HepG2 (cell line): Measurements from ENCODE around the gene CENATAC. TPM values are rescaled to one million over a fixed set of nuclear protein-coding genes. Genes with fewer than 3 reads are reported as not detected.

ENCODE experiments used
- ASH2L ChIP-seq: fragments of 300-600, 200-600 bp; sonication (generic); IDR thresholded peaks from 2 replicates; pipeline ENCODE4 v1.7.0; 2017; ENCODE audit warnings: low read depth, mild to moderate bottlenecking, moderate library complexity, mixed read lengths, low read length; ENCODE audit not compliant: insufficient read length
- CEBPG ChIP-seq: IDR thresholded peaks from 2 replicates; pipeline ENCODE4 v1.6.1; 2016
- FOXA3 ChIP-seq: IDR thresholded peaks from 2 replicates; pipeline ENCODE4 v1.6.1; 2016; ENCODE audit warnings: missing genetic modification reagents, missing compliant biosample characterization
- HDAC1 ChIP-seq: sonication (generic); formaldehyde crosslinking; IDR thresholded peaks from 2 replicates; pipeline ENCODE4 v1.5.1; 2020; ENCODE audit warnings: mild to moderate bottlenecking, missing genetic modification reagents
- RFX1 ChIP-seq: fragments of 450-650 bp; IDR thresholded peaks from 2 replicates; pipeline ENCODE4 v1.6.1; 2017
- TSC22D2 ChIP-seq: sonication (generic); formaldehyde crosslinking; IDR thresholded peaks from 2 replicates; pipeline ENCODE4 v1.5.1; 2020; ENCODE audit warnings: missing genetic modification reagents, mild to moderate bottlenecking, borderline replicate concordance
- ZFX ChIP-seq: sonication (generic); formaldehyde crosslinking; IDR thresholded peaks from 2 replicates; pipeline ENCODE4 v1.4.0; 2020; ENCODE audit warnings: mild to moderate bottlenecking, low read depth, missing genetic modification reagents, moderate library complexity
- polyA plus RNA-seq, 8 experiments: library from polyadenylated mRNA; depleted of rRNA in 3 of 8; stranded (reverse) in 7 of 8; unstranded in 1 of 8; fragments of >200 nt; fragmentation: Illumina TruSeq in 4 of 8; extraction: Trizol in 4 of 8; gene quantifications; 2 replicates each; pipeline versions ENCODE4 v1.2.1 to v1.2.3, GENCODE V29; 2011 to 2016; ENCODE audit warnings: low read depth in 4 of 8, missing spikeins in 1 of 8, mixed read lengths in 1 of 8; ENCODE audit not compliant: insufficient read depth in 1 of 8
- total RNA-seq, 5 experiments: library from RNA; depleted of rRNA; stranded (reverse); fragments of >200 nt; fragmentation: Illumina TruSeq; extraction: Trizol; gene quantifications; 2 replicates each; pipeline ENCODE4 v1.2.3, GENCODE V29; 2016; ENCODE audit warnings: low read depth in 1 of 5
- TF ChIP-seq, protein P1 (sequence below): IDR thresholded peaks from 2 replicates; pipeline ENCODE4 v1.6.1; 2016; ENCODE audit warnings: low read depth, control low read depth
- TF ChIP-seq, protein P2 (sequence below): sonication (generic); formaldehyde crosslinking; IDR thresholded peaks from 2 replicates; pipeline ENCODE4 v1.5.1; 2020; ENCODE audit warnings: mild to moderate bottlenecking, missing genetic modification reagents, borderline replicate concordance
- TF ChIP-seq, protein P3 (sequence below): sonication (generic); formaldehyde crosslinking; IDR thresholded peaks from 2 replicates; pipeline ENCODE4 v1.5.0; 2020; ENCODE audit warnings: mild to moderate bottlenecking, missing genetic modification reagents, borderline replicate concordance
- TF ChIP-seq, protein P4 (sequence below): sonication (generic); formaldehyde crosslinking; IDR thresholded peaks from 2 replicates; pipeline ENCODE4 v1.4.0; 2020; ENCODE audit warnings: mild to moderate bottlenecking, missing genetic modification reagents, borderline replicate concordance

CENATAC gene
- total and polyA plus RNA-seq, 2 of the 13 experiments (the other 11 are each of a cell fraction or from before 2014, with no cell fraction given), result 21.7 to 25.0 TPM

DNA sequence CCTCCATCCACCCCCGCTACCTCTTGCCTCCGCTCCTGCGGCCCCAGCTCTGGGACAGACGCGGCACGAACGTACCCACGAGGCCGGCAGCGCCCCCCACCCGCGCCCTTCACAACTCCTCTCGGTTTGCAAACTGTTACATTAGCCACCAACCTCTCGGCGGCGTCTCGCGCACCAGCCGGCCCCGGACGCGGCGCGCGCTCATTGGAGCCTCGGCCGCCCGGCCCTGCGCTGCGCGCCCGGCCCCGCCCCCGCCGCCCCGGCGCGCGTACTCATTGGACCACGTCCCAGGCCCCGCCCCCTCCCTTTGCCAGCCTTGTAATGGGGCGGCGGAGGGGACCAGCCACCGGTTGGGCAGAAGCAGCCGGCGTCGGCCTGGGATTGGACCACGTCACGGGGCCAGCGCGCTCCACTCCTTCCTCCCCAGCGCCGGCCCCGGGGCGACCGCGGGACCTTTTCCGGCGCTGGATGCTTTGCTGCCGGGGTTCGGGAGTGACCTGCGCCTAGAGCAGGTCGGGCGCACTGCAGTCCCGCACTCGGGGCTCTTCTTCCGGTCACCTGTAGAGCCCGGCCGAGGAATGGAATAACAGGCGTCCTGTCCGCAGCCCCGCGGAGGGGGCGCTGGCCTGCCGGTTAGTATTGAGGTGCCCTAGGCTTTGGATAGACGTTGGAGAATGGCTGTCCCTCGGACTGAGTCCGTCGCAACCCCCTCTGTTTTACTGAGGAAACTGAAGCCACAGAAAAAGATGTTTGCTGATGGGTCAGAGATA, 59.2 kb downstream of the CENATAC start, which contains the start of gene HYOU1 (continued):
- TF ChIP-seq, protein P1, sequence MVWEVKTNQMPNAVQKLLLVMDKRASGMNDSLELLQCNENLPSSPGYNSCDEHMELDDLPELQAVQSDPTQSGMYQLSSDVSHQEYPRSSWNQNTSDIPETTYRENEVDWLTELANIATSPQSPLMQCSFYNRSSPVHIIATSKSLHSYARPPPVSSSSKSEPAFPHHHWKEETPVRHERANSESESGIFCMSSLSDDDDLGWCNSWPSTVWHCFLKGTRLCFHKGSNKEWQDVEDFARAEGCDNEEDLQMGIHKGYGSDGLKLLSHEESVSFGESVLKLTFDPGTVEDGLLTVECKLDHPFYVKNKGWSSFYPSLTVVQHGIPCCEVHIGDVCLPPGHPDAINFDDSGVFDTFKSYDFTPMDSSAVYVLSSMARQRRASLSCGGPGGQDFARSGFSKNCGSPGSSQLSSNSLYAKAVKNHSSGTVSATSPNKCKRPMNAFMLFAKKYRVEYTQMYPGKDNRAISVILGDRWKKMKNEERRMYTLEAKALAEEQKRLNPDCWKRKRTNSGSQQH (CRISPR knock-in tag), result 0 out of 2 replicates have a peak, but pooled peaks have one; percentile 45
- TF ChIP-seq, protein P2, sequence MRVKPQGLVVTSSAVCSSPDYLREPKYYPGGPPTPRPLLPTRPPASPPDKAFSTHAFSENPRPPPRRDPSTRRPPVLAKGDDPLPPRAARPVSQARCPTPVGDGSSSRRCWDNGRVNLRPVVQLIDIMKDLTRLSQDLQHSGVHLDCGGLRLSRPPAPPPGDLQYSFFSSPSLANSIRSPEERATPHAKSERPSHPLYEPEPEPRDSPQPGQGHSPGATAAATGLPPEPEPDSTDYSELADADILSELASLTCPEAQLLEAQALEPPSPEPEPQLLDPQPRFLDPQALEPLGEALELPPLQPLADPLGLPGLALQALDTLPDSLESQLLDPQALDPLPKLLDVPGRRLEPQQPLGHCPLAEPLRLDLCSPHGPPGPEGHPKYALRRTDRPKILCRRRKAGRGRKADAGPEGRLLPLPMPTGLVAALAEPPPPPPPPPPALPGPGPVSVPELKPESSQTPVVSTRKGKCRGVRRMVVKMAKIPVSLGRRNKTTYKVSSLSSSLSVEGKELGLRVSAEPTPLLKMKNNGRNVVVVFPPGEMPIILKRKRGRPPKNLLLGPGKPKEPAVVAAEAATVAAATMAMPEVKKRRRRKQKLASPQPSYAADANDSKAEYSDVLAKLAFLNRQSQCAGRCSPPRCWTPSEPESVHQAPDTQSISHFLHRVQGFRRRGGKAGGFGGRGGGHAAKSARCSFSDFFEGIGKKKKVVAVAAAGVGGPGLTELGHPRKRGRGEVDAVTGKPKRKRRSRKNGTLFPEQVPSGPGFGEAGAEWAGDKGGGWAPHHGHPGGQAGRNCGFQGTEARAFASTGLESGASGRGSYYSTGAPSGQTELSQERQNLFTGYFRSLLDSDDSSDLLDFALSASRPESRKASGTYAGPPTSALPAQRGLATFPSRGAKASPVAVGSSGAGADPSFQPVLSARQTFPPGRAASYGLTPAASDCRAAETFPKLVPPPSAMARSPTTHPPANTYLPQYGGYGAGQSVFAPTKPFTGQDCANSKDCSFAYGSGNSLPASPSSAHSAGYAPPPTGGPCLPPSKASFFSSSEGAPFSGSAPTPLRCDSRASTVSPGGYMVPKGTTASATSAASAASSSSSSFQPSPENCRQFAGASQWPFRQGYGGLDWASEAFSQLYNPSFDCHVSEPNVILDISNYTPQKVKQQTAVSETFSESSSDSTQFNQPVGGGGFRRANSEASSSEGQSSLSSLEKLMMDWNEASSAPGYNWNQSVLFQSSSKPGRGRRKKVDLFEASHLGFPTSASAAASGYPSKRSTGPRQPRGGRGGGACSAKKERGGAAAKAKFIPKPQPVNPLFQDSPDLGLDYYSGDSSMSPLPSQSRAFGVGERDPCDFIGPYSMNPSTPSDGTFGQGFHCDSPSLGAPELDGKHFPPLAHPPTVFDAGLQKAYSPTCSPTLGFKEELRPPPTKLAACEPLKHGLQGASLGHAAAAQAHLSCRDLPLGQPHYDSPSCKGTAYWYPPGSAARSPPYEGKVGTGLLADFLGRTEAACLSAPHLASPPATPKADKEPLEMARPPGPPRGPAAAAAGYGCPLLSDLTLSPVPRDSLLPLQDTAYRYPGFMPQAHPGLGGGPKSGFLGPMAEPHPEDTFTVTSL (CRISPR knock-in tag), result no peak
- TF ChIP-seq TSC22D2 (CRISPR knock-in tag) (no peak), HDAC1 (CRISPR knock-in tag) (peak; percentile 74), CEBPG (CRISPR knock-in tag) (0 out of 2 replicates have a peak, but pooled peaks have one; percentile 13), ASH2L (peak; percentile 56), RFX1 (no peak), ZFX (CRISPR knock-in tag) (peak; percentile 81), FOXA3 (CRISPR knock-in tag) (peak; percentile 16; the same call in 1 of the 2 replicates)
- TF ChIP-seq, protein P3, sequence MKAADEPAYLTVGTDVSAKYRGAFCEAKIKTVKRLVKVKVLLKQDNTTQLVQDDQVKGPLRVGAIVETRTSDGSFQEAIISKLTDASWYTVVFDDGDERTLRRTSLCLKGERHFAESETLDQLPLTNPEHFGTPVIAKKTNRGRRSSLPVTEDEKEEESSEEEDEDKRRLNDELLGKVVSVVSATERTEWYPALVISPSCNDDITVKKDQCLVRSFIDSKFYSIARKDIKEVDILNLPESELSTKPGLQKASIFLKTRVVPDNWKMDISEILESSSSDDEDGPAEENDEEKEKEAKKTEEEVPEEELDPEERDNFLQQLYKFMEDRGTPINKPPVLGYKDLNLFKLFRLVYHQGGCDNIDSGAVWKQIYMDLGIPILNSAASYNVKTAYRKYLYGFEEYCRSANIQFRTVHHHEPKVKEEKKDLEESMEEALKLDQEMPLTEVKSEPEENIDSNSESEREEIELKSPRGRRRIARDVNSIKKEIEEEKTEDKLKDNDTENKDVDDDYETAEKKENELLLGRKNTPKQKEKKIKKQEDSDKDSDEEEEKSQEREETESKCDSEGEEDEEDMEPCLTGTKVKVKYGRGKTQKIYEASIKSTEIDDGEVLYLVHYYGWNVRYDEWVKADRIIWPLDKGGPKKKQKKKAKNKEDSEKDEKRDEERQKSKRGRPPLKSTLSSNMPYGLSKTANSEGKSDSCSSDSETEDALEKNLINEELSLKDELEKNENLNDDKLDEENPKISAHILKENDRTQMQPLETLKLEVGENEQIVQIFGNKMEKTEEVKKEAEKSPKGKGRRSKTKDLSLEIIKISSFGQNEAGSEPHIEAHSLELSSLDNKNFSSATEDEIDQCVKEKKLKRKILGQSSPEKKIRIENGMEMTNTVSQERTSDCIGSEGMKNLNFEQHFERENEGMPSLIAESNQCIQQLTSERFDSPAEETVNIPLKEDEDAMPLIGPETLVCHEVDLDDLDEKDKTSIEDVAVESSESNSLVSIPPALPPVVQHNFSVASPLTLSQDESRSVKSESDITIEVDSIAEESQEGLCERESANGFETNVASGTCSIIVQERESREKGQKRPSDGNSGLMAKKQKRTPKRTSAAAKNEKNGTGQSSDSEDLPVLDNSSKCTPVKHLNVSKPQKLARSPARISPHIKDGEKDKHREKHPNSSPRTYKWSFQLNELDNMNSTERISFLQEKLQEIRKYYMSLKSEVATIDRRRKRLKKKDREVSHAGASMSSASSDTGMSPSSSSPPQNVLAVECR (CRISPR knock-in tag), result peak; percentile 90; the same call in 1 of the 2 replicates
- TF ChIP-seq, protein P4, sequence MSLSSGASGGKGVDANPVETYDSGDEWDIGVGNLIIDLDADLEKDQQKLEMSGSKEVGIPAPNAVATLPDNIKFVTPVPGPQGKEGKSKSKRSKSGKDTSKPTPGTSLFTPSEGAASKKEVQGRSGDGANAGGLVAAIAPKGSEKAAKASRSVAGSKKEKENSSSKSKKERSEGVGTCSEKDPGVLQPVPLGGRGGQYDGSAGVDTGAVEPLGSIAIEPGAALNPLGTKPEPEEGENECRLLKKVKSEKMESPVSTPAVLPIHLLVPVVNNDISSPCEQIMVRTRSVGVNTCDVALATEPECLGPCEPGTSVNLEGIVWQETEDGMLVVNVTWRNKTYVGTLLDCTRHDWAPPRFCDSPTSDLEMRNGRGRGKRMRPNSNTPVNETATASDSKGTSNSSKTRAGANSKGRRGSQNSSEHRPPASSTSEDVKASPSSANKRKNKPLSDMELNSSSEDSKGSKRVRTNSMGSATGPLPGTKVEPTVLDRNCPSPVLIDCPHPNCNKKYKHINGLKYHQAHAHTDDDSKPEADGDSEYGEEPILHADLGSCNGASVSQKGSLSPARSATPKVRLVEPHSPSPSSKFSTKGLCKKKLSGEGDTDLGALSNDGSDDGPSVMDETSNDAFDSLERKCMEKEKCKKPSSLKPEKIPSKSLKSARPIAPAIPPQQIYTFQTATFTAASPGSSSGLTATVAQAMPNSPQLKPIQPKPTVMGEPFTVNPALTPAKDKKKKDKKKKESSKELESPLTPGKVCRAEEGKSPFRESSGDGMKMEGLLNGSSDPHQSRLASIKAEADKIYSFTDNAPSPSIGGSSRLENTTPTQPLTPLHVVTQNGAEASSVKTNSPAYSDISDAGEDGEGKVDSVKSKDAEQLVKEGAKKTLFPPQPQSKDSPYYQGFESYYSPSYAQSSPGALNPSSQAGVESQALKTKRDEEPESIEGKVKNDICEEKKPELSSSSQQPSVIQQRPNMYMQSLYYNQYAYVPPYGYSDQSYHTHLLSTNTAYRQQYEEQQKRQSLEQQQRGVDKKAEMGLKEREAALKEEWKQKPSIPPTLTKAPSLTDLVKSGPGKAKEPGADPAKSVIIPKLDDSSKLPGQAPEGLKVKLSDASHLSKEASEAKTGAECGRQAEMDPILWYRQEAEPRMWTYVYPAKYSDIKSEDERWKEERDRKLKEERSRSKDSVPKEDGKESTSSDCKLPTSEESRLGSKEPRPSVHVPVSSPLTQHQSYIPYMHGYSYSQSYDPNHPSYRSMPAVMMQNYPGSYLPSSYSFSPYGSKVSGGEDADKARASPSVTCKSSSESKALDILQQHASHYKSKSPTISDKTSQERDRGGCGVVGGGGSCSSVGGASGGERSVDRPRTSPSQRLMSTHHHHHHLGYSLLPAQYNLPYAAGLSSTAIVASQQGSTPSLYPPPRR (CRISPR knock-in tag), result 0 out of 2 replicates have a peak, but pooled peaks have one; percentile 14
